HepG2 (cell line): Measurements from ENCODE around the gene HCFC1.

Source experiments
- ADNP ChIP-seq: sonication (generic); formaldehyde crosslinking; IDR thresholded peaks from 2 replicates; pipeline ENCODE4 v1.4.0; 2020; ENCODE audit warnings: missing genetic modification reagents
- NFE2 ChIP-seq: sonication (generic); formaldehyde crosslinking; IDR thresholded peaks from 2 replicates; pipeline ENCODE4 v1.4.0; 2020; ENCODE audit warnings: missing genetic modification reagents
- POGZ ChIP-seq: sonication (generic); formaldehyde crosslinking; IDR thresholded peaks from 2 replicates; pipeline ENCODE4 v1.4.0; 2020; ENCODE audit warnings: mild to moderate bottlenecking, missing genetic modification reagents
- TF ChIP-seq, protein P1 (sequence below): sonication (generic); formaldehyde crosslinking; IDR thresholded peaks from 2 replicates; pipeline ENCODE4 v1.5.0; 2020; ENCODE audit warnings: mild to moderate bottlenecking, missing genetic modification reagents, moderate library complexity
- TF ChIP-seq, protein P2 (sequence below): sonication (generic); formaldehyde crosslinking; IDR thresholded peaks from 2 replicates; pipeline ENCODE4 v1.9.0; 2021; ENCODE audit warnings: missing genetic modification reagents, mild to moderate bottlenecking, borderline replicate concordance
- TF ChIP-seq, protein P3 (sequence below), 2 experiments: IDR thresholded peaks; 2 replicates each; pipeline ENCODE4 v1.6.1; 2011 to 2012; ENCODE audit warnings: low read length in 2 of 2, borderline replicate concordance in 1 of 2, low read depth in 1 of 2, mild to moderate bottlenecking in 1 of 2, moderate library complexity in 1 of 2
- TF ChIP-seq, protein P4 (sequence below): sonication (generic); formaldehyde crosslinking; IDR thresholded peaks from 2 replicates; pipeline ENCODE4 v1.5.0; 2020; ENCODE audit warnings: missing genetic modification reagents

DNA sequence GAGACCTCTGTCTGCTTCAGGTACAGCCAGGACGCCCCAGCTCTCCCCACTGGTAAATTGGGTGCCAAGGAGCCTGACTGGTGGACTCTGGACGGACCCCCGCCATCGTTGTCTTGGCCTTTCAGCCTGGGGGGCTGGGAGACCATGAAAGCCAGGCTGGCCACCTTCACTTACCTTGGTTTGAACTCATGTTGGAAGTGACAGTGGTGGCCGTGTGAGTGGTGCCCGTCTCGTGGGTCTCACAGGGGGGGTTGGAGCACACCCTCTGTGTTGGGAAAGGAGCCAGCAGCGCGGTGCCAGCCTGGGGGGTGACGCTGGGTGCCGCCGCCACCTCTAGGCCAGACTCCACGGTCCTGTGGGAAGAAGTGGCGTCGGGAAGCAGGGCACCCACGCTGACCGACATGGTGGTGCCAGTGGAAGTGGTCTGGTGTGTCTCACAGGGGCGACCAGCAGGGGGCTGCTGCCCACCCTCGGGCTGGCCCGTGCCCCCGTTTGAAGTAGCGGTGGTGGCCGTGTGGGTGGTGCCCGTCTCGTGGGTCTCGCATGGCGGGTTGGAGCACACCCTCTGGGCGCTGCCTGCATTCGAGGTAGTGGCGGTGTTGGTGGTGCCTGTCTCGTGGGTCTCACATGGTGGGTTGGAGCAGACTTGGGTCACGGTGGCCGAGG lies 17.6 kb downstream of the HCFC1 start:
- TF ChIP-seq, protein P1, sequence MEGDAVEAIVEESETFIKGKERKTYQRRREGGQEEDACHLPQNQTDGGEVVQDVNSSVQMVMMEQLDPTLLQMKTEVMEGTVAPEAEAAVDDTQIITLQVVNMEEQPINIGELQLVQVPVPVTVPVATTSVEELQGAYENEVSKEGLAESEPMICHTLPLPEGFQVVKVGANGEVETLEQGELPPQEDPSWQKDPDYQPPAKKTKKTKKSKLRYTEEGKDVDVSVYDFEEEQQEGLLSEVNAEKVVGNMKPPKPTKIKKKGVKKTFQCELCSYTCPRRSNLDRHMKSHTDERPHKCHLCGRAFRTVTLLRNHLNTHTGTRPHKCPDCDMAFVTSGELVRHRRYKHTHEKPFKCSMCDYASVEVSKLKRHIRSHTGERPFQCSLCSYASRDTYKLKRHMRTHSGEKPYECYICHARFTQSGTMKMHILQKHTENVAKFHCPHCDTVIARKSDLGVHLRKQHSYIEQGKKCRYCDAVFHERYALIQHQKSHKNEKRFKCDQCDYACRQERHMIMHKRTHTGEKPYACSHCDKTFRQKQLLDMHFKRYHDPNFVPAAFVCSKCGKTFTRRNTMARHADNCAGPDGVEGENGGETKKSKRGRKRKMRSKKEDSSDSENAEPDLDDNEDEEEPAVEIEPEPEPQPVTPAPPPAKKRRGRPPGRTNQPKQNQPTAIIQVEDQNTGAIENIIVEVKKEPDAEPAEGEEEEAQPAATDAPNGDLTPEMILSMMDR, result peak; percentile 23; the same call in 1 of the 2 replicates
- TF ChIP-seq, protein P2, sequence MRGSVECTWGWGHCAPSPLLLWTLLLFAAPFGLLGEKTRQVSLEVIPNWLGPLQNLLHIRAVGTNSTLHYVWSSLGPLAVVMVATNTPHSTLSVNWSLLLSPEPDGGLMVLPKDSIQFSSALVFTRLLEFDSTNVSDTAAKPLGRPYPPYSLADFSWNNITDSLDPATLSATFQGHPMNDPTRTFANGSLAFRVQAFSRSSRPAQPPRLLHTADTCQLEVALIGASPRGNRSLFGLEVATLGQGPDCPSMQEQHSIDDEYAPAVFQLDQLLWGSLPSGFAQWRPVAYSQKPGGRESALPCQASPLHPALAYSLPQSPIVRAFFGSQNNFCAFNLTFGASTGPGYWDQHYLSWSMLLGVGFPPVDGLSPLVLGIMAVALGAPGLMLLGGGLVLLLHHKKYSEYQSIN, result no peak
- TF ChIP-seq, protein P3, sequence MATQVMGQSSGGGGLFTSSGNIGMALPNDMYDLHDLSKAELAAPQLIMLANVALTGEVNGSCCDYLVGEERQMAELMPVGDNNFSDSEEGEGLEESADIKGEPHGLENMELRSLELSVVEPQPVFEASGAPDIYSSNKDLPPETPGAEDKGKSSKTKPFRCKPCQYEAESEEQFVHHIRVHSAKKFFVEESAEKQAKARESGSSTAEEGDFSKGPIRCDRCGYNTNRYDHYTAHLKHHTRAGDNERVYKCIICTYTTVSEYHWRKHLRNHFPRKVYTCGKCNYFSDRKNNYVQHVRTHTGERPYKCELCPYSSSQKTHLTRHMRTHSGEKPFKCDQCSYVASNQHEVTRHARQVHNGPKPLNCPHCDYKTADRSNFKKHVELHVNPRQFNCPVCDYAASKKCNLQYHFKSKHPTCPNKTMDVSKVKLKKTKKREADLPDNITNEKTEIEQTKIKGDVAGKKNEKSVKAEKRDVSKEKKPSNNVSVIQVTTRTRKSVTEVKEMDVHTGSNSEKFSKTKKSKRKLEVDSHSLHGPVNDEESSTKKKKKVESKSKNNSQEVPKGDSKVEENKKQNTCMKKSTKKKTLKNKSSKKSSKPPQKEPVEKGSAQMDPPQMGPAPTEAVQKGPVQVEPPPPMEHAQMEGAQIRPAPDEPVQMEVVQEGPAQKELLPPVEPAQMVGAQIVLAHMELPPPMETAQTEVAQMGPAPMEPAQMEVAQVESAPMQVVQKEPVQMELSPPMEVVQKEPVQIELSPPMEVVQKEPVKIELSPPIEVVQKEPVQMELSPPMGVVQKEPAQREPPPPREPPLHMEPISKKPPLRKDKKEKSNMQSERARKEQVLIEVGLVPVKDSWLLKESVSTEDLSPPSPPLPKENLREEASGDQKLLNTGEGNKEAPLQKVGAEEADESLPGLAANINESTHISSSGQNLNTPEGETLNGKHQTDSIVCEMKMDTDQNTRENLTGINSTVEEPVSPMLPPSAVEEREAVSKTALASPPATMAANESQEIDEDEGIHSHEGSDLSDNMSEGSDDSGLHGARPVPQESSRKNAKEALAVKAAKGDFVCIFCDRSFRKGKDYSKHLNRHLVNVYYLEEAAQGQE (IDR thresholded peaks at IDR 0.05; ENCODE audit: borderline replicate concordance in 1 of 2, low read depth in 1 of 2, low read length in 2 of 2), result no peak
- TF ChIP-seq POGZ (CRISPR knock-in tag) (no peak), NFE2 (CRISPR knock-in tag) (no peak), ADNP (CRISPR knock-in tag) (no peak)
- TF ChIP-seq, protein P4, sequence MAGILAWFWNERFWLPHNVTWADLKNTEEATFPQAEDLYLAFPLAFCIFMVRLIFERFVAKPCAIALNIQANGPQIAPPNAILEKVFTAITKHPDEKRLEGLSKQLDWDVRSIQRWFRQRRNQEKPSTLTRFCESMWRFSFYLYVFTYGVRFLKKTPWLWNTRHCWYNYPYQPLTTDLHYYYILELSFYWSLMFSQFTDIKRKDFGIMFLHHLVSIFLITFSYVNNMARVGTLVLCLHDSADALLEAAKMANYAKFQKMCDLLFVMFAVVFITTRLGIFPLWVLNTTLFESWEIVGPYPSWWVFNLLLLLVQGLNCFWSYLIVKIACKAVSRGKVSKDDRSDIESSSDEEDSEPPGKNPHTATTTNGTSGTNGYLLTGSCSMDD, result no peak
